DMS153 (cell line): ENCODE results near the gene PHOSPHO1.

Experiments
- DNase-seq: peaks from one replicate; lab custom pipeline; 2025; lab: John Stamatoyannopoulos, UW

PHOSPHO1 gene

GRCh38 chr17:49242813-49243212, 12.2 kb upstream of the PHOSPHO1 start:
- DNase-seq: no peak

DNA sequence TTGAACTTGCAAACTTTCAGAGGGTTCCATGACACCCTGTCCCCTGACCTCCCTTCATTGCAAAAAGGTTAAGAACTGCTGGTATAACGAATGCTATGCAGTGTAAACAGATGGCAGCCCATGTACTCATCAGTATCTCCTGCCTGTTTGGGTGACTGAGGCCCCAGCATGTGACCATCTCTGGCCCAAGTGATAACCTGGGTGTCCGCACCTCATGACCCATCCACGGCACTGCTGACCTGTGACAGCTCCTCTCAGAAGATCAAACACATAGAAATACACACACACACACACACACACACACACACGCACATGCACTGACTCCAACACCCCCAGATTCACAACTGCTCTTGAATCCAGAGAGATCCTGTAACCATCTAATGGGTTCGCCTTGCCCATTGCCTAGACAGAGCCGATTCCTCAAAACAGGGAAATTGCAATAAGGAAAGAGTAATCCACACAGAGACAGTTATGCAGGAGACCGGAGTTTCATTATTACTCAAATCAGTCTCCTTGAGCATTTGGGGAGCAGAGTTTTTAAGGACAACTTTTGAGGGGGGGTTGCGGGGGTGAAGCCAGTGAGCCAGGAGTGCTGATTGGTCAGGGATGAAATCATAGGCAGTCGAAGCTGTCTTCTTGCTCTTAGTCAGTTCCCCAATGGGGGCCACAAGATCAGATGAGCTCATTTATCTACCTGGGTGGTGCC, 11.3 kb upstream of the PHOSPHO1 start:
- no peak for DNase-seq

GRCh38 chr17:49241040-49241439, 10.5 kb upstream of the PHOSPHO1 start:
- DNase-seq: no peak

DNA sequence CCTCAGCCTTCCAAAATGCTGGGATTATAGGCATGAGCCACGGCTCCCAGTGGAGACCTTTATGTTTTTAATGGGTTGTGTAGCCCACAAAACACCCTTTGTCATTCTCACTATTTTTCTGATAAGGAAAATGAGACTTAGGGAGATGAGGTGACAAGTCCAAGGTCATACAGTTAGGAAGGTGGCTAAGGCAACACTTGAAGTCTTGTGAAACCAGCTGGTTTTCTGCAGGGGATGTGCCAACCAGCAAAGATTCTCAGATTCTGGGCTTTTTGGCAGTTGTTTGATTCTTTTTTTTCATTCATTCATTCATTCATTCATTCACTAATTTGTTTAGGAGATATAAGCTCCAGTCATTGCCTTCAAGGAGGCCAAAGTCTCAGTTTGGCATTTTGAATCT, 10.0 kb upstream of the PHOSPHO1 start:
- DNase-seq: no peak

DNA sequence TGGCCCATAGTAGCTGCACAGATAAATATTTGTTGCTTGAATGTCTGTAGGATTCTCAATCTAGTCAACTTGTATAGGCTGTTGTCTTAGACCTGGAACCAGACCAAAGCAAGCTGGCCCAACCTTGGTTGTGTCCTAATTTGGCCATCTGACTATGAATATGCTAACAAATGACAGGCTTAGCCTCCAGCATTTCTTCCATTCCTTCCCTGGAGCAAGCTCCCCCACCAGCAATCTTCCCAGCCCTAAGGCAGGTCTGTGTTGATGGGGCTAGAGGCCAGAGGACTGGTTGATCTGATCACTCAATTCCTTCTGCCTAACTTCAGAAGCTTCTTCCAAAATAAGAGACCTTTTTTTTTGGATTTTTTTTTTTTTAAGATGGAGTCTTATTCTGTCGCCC, 9.4 kb upstream of the PHOSPHO1 start:
- no peak for DNase-seq

GRCh38 chr17:49235896-49236295, 5.3 kb upstream of the PHOSPHO1 start:
- no peak for DNase-seq

DNA sequence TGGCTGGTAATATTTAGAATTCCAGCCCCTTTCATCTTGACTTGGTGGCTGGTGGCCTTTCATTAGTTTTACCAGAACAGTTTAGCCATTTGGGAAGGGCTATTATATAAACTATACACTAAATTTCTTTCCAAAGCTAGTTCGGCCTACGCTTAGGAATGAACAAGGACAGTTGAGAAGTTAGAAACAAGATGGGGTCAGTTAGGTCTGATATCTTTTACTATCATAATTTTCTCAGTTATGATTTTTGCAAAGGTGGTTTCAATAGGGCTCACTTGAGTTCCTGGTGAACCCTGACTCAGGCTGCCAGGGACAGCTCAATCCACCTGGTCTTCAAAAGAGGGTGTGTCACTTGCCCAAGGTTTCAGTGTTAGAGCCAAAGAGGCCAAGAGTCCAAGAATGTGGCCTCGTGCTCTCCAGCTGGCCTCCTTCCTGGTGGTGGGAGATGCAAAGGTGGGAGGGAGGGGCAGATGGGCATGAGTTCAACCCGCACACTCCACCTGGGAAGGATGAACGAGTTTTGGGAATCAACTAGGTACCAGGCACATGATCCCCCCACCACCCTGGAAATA, 4.0 kb upstream of the PHOSPHO1 start:
- DNase-seq: no peak

DNA sequence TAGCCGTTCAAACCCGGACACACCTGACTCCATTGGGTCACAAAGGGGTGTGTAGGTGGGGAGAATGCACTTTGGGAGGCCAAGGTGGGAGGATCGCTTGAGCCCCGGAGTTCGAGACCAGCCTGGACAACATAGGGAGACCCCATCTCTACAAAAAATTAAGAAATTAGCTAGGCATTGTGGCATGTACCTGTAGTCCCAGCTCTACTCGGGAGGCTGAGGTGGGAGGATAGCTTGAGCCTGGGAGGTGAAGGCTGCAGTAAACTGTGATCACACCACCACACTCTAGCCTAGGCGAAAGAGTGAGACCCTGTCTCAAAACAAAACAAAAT, 942 bp upstream of the PHOSPHO1 start:
- DNase-seq: no peak

DNA sequence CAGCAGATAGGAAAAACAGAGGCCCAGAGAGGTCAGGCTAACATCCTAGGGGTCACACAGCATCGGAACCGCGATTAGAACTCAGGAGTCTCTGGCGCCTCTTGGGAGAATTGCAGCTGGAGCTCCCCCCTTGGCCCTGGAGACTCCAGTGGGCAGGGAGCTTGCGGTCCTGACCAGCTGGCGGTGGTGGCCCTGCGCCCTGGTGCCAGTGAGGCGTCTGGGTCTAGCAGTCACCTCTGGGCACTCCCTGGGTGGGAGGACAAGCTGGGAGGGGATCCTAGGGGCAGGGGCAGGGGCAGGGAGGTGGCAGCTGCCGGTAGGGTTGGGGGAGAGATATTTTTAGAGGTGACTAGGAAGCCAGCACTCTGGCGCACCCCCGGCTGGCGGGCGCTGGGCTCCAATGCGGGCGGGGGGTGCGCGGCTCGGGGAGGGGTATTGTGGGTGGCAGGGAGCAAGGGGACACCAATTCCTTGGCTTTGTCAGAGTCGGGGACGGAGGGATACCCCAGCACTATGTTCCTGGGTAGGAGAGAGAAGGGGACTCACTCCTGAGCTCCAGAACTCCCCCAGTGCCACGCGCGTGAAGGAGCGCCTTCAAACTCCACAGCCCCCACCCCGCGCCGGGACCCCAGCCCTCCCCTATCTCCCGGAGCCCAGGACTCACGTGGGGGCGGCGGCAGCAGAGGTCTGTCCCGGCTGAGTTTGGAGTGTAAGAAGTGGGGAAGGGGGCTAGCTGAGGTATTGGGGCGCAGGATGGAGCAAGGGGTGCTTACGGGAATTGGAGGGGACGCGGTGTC, 584 bp downstream of the PHOSPHO1 start:
- DNase-seq: no peak

DNA sequence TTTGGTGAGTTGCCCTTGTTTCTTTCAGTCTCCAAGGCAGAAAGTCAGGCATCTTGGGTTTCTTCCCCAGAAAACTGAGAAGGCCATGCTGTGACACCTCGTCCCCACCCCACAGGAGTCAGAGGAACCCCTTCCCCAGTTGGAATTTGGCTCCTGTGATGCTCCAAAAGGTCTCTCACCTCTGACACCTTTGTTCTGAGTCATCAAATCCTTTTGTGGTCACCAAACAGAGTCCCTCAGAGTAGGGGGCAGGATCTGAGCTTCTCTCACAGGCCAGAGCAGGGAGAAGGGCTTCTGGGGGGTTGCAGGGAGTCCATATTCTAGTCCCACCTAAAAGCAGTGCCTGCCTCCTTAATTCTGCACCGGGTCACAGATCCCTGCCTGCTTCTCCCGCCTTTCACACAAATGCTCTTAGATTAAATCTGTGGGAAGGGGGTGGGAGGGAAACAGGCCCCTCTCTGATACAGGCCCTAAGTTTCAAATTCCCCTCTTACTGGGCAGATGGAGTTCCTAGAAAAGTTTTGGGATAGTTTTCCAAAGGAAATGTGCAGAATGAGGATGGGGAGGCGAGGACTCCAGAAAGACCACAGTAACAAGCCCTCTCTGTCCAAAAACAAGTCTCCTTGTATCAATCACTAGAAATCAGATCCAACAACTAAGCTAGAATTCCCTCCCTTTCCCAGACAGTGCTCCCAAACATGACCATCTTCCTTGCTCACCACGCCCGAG, 1.3 kb downstream of the PHOSPHO1 start:
- DNase-seq: no peak

DNA sequence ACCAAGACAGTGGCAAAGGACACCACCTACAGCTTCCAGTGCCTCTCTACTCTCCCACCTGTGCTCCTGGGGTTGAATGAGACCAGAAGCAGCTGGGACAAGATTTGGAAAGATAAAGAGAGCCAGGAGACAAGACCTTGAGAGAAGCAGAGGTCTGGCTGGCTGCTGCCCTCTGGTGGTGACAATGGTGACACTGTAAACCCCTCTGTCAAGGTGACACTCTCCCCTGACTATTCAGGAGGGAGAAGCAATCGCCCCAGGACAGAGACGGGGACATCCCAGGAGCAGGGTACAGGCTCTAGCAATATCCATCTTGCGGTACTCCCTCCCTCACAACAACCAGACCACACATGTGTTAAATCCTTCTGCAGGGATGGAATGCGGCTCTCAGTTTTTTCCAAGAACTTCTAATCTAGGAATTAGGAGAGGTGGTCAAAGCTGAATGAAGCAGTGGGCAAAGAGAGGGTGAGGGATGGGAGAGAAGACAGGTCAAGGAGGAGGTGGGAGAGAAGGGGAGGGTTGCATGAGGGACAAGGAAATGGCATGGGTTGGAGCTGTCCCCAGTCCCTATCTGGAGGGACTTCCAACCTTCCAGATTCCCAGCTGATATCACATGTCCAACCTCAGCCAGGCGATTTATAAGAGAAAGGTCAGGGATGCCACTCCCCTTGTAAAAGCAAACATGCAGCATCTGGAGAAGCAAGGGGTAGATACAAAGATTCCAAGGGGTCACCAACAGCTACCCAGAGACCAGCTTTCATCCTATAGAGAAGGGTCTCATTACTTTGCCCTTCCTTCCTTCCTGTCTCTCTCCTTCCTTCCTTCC, 2.9 kb downstream of the PHOSPHO1 start:
- peak; percentile 18 for DNase-seq

- DNase-seq: no peak
These were observed 3.7 kb downstream of the PHOSPHO1 start for GRCh38 chr17:49226771-49227435.

DNA sequence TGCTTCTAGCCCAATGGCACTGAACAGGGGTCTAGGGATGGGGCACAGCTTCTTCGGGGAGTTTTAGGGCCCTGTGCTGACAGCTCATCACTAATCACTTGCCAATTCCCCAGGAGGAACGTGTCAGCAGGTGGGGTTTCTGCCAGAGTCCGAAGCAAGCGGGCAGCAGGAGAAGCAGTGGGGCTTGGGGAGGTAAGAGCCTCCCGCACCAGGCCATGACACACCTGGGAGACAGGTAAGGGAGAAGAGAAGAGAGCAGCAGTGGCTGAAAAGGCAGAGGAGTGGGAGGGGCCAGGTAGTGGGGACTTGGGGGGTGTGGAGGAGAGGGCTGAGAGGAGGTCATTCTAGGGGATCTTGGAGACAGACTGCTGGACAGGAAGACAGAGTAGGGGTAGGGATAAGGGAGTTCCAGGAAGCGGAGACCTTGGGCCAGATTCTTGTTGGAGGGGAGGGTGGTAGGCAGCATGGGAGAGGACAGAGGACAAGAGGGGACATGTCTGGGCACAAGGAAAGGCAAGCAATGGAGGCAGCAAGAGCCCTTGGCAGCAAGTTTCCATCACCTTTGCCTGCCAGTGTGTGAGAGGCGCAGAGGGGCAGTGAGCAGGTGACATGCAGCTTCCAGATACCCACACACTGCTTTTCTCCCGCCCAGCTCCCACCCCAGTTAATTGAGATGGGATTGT, 4.9 kb downstream of the PHOSPHO1 start:
- DNase-seq: no peak

DNA sequence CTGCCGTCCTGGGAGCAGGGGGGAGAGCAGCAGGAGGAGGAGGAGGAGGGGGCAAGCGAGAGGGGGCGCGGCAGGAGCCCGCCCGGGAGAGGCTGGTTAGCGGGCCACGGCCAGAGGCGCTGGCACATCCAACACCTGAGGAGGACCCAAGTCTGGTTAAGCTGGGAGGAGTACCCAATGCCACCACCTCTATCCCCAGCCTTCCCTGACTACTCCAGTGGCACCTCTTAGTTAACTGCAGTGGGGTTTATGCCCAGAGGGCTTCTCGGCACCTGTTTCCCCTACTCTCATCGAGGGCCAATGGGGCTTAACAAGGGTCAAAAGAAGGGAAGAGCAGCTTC, 5.6 kb downstream of the PHOSPHO1 start:
- DNase-seq: no peak

DNA sequence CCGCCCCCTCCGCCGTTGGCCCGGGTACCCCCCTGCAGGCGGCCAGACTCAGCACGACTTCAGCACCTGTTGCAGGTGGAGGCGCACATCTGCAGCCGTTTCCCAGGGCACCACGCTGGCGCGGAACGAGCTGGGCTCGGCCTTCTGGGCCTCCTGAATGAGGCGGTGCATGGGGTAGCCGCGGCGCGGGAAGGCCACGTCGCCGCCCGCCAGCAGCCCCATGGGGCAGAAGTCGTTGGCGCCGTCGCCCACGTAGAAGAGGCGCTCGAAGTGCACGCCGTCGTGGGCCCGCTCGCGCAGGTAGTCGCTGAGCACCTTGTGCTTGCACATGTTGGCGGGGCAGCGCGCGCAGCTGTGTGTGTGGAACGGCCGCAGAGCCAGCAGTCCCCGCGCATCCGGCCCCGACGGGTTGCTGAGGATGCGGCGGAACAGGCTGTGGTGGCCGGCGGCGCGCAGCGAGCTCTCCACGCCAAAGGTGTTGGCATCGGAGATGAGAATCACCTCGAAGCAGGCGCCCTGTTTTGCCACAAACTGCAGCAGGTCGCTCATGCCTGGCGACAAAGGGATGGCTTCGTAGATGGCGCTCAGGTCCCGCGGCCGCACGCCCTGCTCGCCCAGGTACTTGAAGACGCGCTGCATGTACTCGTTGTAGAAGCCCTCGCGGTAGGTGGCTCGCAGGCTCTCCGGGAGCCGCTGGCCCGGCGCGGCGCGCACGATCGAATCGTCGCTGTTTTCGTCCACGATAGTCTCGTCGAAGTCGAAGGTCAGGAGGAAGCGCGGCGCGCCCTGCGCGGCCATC, 6.2 kb downstream of the PHOSPHO1 start:
- DNase-seq: no peak

- no peak for DNase-seq
These were observed 6.9 kb downstream of the PHOSPHO1 start for GRCh38 chr17:49223517-49224197.

GRCh38 chr17:49223168-49223516, 7.4 kb downstream of the PHOSPHO1 start:
- no peak for DNase-seq

DNA sequence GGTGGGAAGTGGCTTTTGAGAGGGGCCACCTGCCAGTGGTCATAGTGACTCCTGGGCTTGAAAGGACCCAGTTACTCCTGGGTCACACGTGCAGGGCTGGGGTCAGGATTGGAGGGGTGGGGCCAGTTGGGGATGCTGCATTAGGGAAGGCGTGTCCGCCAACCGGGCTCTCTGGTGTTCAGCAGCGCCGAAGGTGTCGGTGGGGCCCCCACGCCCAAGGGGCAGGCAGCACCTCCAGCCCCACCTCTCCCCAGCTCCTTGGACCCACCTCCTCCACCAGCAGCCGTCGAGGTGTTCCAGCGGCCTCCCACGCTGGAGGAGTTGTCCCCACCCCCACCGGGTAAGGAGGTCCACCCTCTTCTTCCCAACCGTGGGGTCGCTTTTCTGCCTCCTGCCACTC, 10.6 kb downstream of the PHOSPHO1 start:
- DNase-seq: no peak
